A549 (cell line): ENCODE measurements around the gene LRRC8E. TPM values are rescaled to one million over a fixed set of nuclear protein-coding genes. Genes with fewer than 3 reads are reported as not detected.

ENCODE experiments used
- ATAC-seq, 2 experiments: fragments of 200-7000 bp in 1 of 2; fragments of >200 bp in 1 of 2; cut with Nextera tagmentation in 1 of 2; cut with Tn5 transposase in 1 of 2; 3 replicates each; pipeline versions ENCODE4 v1.8.0 to v1.9.1; 2018 to 2020; ENCODE audit warnings: mild to moderate bottlenecking in 1 of 2, moderate library complexity in 1 of 2
- CTCF ChIA-PET: fragments of 300-600 bp; sonication (Branson Sonifier 250); formaldehyde crosslinking; extraction: SDS; loops from one replicate; lab custom pipeline; 2021; ENCODE audit warnings: antibody characterized with exemption, inconsistent platforms; lab: Yijun Ruan, JAX
- POLR2A ChIA-PET: fragments of 350-600 bp; formaldehyde crosslinking; extraction: SDS; loops from one replicate; lab custom pipeline; 2021; ENCODE audit warnings: antibody characterized with exemption, inconsistent platforms; lab: Yijun Ruan, JAX
- DNase-seq, 2 experiments: peaks; one replicate each; pipeline versions ENCODE4 v3.0.0 to v3.0.0-alpha.2; 2011 to 2016; ENCODE audit warnings: low read depth in 1 of 2, low spot score in 1 of 2
- FAIRE-seq: peaks from 2 replicates; lab custom pipeline; 2011; peaks lifted over from hg19 to GRCh38; lab: Jason Lieb, UNC
- H3K27ac ChIP-seq, 2 experiments: fragments of >200 bp; sonication (Bioruptor Twin); formaldehyde crosslinking; 3 replicates each; pipeline ENCODE4 v1.5.1; 2016 to 2017
- H3K4me1 ChIP-seq: fragments of >200 bp; sonication (Bioruptor Twin); formaldehyde crosslinking; 3 replicates; pipeline ENCODE4 v1.6.1; 2016
- H3K4me2 ChIP-seq: fragments of >200 bp; sonication (Bioruptor Twin); formaldehyde crosslinking; 3 replicates; pipeline ENCODE4 v1.6.1; 2016
- H3K4me3 ChIP-seq: fragments of >200 bp; sonication (Bioruptor Twin); formaldehyde crosslinking; 3 replicates; pipeline ENCODE4 v1.5.1; 2016
- H3K9me3 ChIP-seq: fragments of >200 bp; sonication (Bioruptor Twin); formaldehyde crosslinking; 3 replicates; pipeline ENCODE4 v1.6.1; 2016
- CHD2 ChIP-seq: fragments of 150-350 bp; IDR thresholded peaks from 2 replicates; pipeline ENCODE4 v1.6.1; 2014; ENCODE audit warnings: low read length; ENCODE audit not compliant: partially characterized antibody
- CTCF ChIP-seq: fragments of >200 bp; sonication (Bioruptor Twin); formaldehyde crosslinking; IDR thresholded peaks from 3 replicates; pipeline ENCODE4 v1.5.1; 2016
- EP300 ChIP-seq, 2 experiments: fragments of >200 bp; sonication (Bioruptor Twin); formaldehyde crosslinking; IDR thresholded peaks; 2 replicates in 1 of 2; 3 replicates in 1 of 2; pipeline ENCODE4 v1.6.1; 2016 to 2017
- FOSB ChIP-seq: fragments of 250-450 bp; sonication (Bioruptor Pico); IDR thresholded peaks from 2 replicates; pipeline ENCODE4 v1.5.0; 2020; ENCODE audit warnings: mild to moderate bottlenecking, moderate library complexity
- GATA3 ChIP-seq: IDR thresholded peaks from 2 replicates; pipeline ENCODE4 v1.6.1; 2012; ENCODE audit warnings: borderline replicate concordance
- HDAC2 ChIP-seq: fragments of 200-600 bp; sonication (generic); IDR thresholded peaks from 2 replicates; pipeline ENCODE4 v1.6.1; 2016
- HOXB5 ChIP-seq: fragments of 250-450 bp; sonication (Bioruptor Pico); IDR thresholded peaks from 2 replicates; pipeline ENCODE4 v1.5.0; 2020; ENCODE audit warnings: mild to moderate bottlenecking, moderate library complexity
- JUN ChIP-seq, 2 experiments: fragments of >200 bp; sonication (Bioruptor Twin); formaldehyde crosslinking; IDR thresholded peaks; 2 replicates in 1 of 2; 3 replicates in 1 of 2; pipeline ENCODE4 v1.6.1; 2016 to 2017
- KDM5A ChIP-seq: fragments of 200-600 bp; sonication (generic); IDR thresholded peaks from 2 replicates; pipeline ENCODE4 v1.6.1; 2016; ENCODE audit warnings: antibody characterized with exemption, mild to moderate bottlenecking
- MAZ ChIP-seq: fragments of 150-350 bp; IDR thresholded peaks from 2 replicates; pipeline ENCODE4 v1.6.1; 2014; ENCODE audit warnings: antibody characterized with exemption, low read depth, low read length, borderline replicate concordance
- POLR2AphosphoS2 ChIP-seq: conservative IDR thresholded peaks from 2 replicates; pipeline ENCODE4 v1.6.1; 2012; ENCODE audit warnings: low read length, improper control_type of control experiment, inconsistent platforms
- RAD21 ChIP-seq, 2 experiments: fragments of >200 bp in 1 of 2; sonication (Bioruptor Twin) in 1 of 2; formaldehyde crosslinking in 1 of 2; IDR thresholded peaks in 1 of 2; conservative IDR thresholded peaks in 1 of 2; 2 replicates in 1 of 2; 3 replicates in 1 of 2; pipeline ENCODE4 v1.6.1; 2012 to 2018; ENCODE audit warnings: inconsistent platforms in 1 of 2
- RARB ChIP-seq: fragments of 250-450 bp; sonication (Bioruptor Pico); IDR thresholded peaks from 2 replicates; pipeline ENCODE4 v1.8.0; 2021; ENCODE audit warnings: mild to moderate bottlenecking, moderate library complexity
- ZFP36 ChIP-seq: fragments of 450-650 bp; IDR thresholded peaks from 2 replicates; pipeline ENCODE4 v1.6.1; 2014; ENCODE audit warnings: borderline replicate concordance; ENCODE audit not compliant: partially characterized antibody
- whole genome bisulfite sequencing: methylation state at CpG from one replicate; pipeline ENCODE4 v1.1.6; 2017; ENCODE audit errors: missing lambda C conversion rate; 5-methylcytosine and 5-hydroxymethylcytosine counted together
- polyA plus RNA-seq, 4 experiments: library from polyadenylated mRNA; depleted of rRNA in 3 of 4; stranded (reverse); fragments of >200 nt; fragmentation: RNase III in 1 of 4; extraction: RNeasy Plus Mini Kit Qiagen cat#74134 plus additional on column Dnase treatment in 1 of 4; gene quantifications; 2 replicates in 3 of 4; 3 replicates in 1 of 4; pipeline ENCODE4 v1.2.3, GENCODE V29; 2011 to 2017

LRRC8E gene
- polyA plus RNA-seq, 2 of the 4 experiments (the other 2 are of a cell fraction) = 4.0 to 4.4 TPM

- H3K4me1 ChIP-seq = peaks cover 25% of the 10 kb centered on the region
- H3K4me3 ChIP-seq = peak within 1 kb of the TSS; percentile 82
- no peak for FAIRE-seq
- peak within 1 kb of the TSS; percentile 80 to 92 for H3K27ac ChIP-seq
- peak within 1 kb of the TSS; percentile 100 for H3K4me2 ChIP-seq
- ATAC-seq = peak; percentile 39 to 51
- TF ChIP-seq GATA3 = no peak
- no peak for TF ChIP-seq MAZ
- no peak for TF ChIP-seq CHD2
- TF ChIP-seq CTCF = no peak
- no peak for TF ChIP-seq HOXB5 (CRISPR knock-in tag)
- TF ChIP-seq POLR2AphosphoS2 = 0 out of 2 replicates have a peak, but pooled peaks have one; percentile 45
- TF ChIP-seq KDM5A = no peak
- no peak for TF ChIP-seq HDAC2
- TF ChIP-seq EP300 (IDR thresholded peaks at IDR 0.05) = no peak
- TF ChIP-seq JUN (IDR thresholded peaks at IDR 0.05) = peak in 1 of 2 experiments; percentile 27; a peak in 1 of 5 replicates
- ChIA-PET CTCF (interaction anchor here (1.0 to 2.0 kb wide), 4 partner anchors 8 to 18 kb away, joined by 4 to 13 read pairs (median 6); partner anchors contain the start of gene TIMM44), POLR2A (no interaction called here)
- no peaks in the 10 kb centered on the region for H3K9me3 ChIP-seq
- peak; percentile 40 to 45 for DNase-seq
- WGBS = 51% methylated on average over 14 of the region's 65 CpGs
Measured at GRCh38 chr19:7926021-7926726, 37.9 kb downstream of the LRRC8E start, which contains the start of gene CTXN1. CTXN1 (minus strand) TSS chr19:7926135; CDS start chr19:7925538, 597 bp downstream.

GRCh38 chr19:7926727-7927604, 38.7 kb downstream of the LRRC8E start:
- ChIA-PET CTCF (interaction anchor here (1.0 to 2.0 kb wide), 5 partner anchors 9 to 73 kb away, joined by 3 to 13 read pairs (median 5); partner anchors contain the start of gene TIMM44), POLR2A (interaction anchor here (1.0 kb wide), 1 partner anchor 17 kb away, joined by 4 read pairs; the partner anchor contains the start of gene TIMM44)
- Histone ChIP-seq H3K27ac (peak overlapping the region in 1 of 2 experiments; percentile 92; a peak in 1 of 6 replicates), H3K9me3 (no peaks in the 10 kb centered on the region), H3K4me1 (peaks cover 22% of the 10 kb centered on the region), H3K4me3 (no peak overlapping the region), H3K4me2 (no peak overlapping the region; the same call in 2 of the 3 replicates)
- DNase-seq (no peak), FAIRE-seq (no peak), ATAC-seq (no peak; a peak in 1 of 6 replicates)
- no peak for TF ChIP-seq HDAC2
- no peak for TF ChIP-seq RARB (CRISPR knock-in tag)
- no peak for TF ChIP-seq KDM5A
- TF ChIP-seq FOSB = no peak
- TF ChIP-seq ZFP36 = no peak
- 51% methylated on average over 8 of the region's 32 CpGs for WGBS

- ATAC-seq = no peak
- H3K4me1 ChIP-seq = peaks cover 22% of the 10 kb centered on the region
- POLR2A ChIA-PET = interaction anchor here (0.5 to 1.0 kb wide), 2 partner anchors 16 to 382 kb away, joined by 3 to 4 read pairs; partner anchors contain the start of gene TIMM44
Measured at GRCh38 chr19:7927605-7928333, 39.5 kb downstream of the LRRC8E start.

More at GRCh38 chr19:7927605-7928333, 39.5 kb downstream of the LRRC8E start:
- Histone ChIP-seq H3K9me3 (no peaks in the 10 kb centered on the region), H3K27ac (no peak overlapping the region), H3K4me3 (no peak overlapping the region), H3K4me2 (no peak overlapping the region)
- CTCF ChIA-PET = interaction anchor here (1.2 to 3.0 kb wide), 5 partner anchors 10 to 74 kb away, joined by 3 to 13 read pairs (median 6); partner anchors contain the start of gene TIMM44
- 93% methylated on average over 3 of the region's 23 CpGs for WGBS
- TF ChIP-seq HDAC2 = no peak
- TF ChIP-seq RAD21 (conservative IDR thresholded peaks at IDR 0.05 in 1 of 2, IDR thresholded peaks at IDR 0.05 in 1 of 2) = no peak
- no peak for DNase-seq
- no peak for FAIRE-seq
